ENCODE data around the gene KCTD2. TPM values are rescaled to one million over a fixed set of nuclear protein-coding genes. Genes with fewer than 3 reads are reported as not detected.

The KCTD2 gene
- total RNA-seq, 1 donor from 2014 or later = 17.1 TPM

- Histone ChIP-seq H3K36me3 (ENCODE audit: insufficient read depth, low read length) (no peaks in the 10 kb centered on the region), H2AFZ (ENCODE audit: low read depth, low read length) (peak overlapping the region; percentile 95), H3K9ac (ENCODE audit: low read length) (peak overlapping the region; percentile 76), H3K79me2 (ENCODE audit: insufficient read depth, low read length) (peaks cover 7% of the 10 kb centered on the region), H3K4me1 (ENCODE audit: insufficient read depth, low read length) (peaks cover 17% of the 10 kb centered on the region), H4K20me1 (ENCODE audit: insufficient read depth, low read length) (peaks cover 6% of the 10 kb centered on the region), H3K4me3 (ENCODE audit: insufficient read depth, low read depth, low read length) (peak overlapping the region; percentile 59), H3K27ac (ENCODE audit: low read depth, low read length) (peak overlapping the region; percentile 49), H3K9me3 (ENCODE audit: insufficient read depth, low read depth, low read length) (no peaks in the 10 kb centered on the region), H3K4me2 (ENCODE audit: low read length) (peak overlapping the region; percentile 93), H3K27me3 (ENCODE audit: insufficient read depth, low read length) (no peaks in the 10 kb centered on the region)
- no peaks in the 10 kb centered on the region for H3K27me3 Mint-ChIP-seq (ENCODE audit: low read depth, unreplicated experiment)
- H3K27ac Mint-ChIP-seq (ENCODE audit: unreplicated experiment) = no peak overlapping the region
- no peak overlapping the region for H3K4me3 Mint-ChIP-seq (ENCODE audit: unreplicated experiment)
- FAIRE-seq = no peak
- DNase-seq (ENCODE audit: low read depth) = no peak
- peaks cover 9% of the 10 kb centered on the region for H3K4me1 Mint-ChIP-seq (ENCODE audit: low read depth, unreplicated experiment)
- TF ChIP-seq EZH2 (IDR thresholded peaks at IDR 0.05; ENCODE audit: insufficient read depth, low read length) (no peak), CTCF (IDR thresholded peaks at IDR 0.05; ENCODE audit: insufficient read depth, low read depth, low read length) (no peak)
- peaks cover 2% of the 10 kb centered on the region for H3K9me3 Mint-ChIP-seq (ENCODE audit: unreplicated experiment)
- peaks cover 7% of the 10 kb centered on the region for H3K36me3 Mint-ChIP-seq (ENCODE audit: low read depth, unreplicated experiment)
Observed at GRCh38 chr17:75114552-75115314, 67.7 kb downstream of the KCTD2 start.

Other genes with a start within 250 kb of the KCTD2 start
- gene GRIN2C, start 187.3 kb upstream of the KCTD2 start, total RNA-seq = 0.50 and 1.0 TPM in 2 replicates
- gene FDXR, start 174.2 kb upstream of the KCTD2 start, total RNA-seq = 30.8 and 34.2 TPM in 2 replicates
- not detected in 2 replicates for gene FADS6, start 153.6 kb upstream of the KCTD2 start, total RNA-seq
- gene USH1G, start 124.0 kb upstream of the KCTD2 start, total RNA-seq = 0.14 TPM in 1 of 2 replicates, not detected in the other
- not detected in 2 replicates for gene OTOP2, start 123.0 kb upstream of the KCTD2 start, total RNA-seq
- gene OTOP3, start 111.3 kb upstream of the KCTD2 start, total RNA-seq = not detected in 2 replicates
- 2.5 and 2.6 TPM in 2 replicates for gene HID1, start 74.5 kb upstream of the KCTD2 start, total RNA-seq
- 59.1 and 62.9 TPM in 2 replicates for gene CDR2L, start 59.6 kb upstream of the KCTD2 start, total RNA-seq
- 23.8 and 24.4 TPM in 2 replicates for gene MRPL58, start 34.6 kb upstream of the KCTD2 start, total RNA-seq
- 238 and 239 TPM in 2 replicates for gene ATP5PD, start 256 bp upstream of the KCTD2 start, total RNA-seq
- 7.1 and 10.6 TPM in 2 replicates for gene SLC16A5, start 40.7 kb downstream of the KCTD2 start, total RNA-seq
- 11.5 and 11.9 TPM in 2 replicates for gene ARMC7, start 62.7 kb downstream of the KCTD2 start, total RNA-seq
- 23.7 and 29.5 TPM in 2 replicates for gene NT5C, start 84.5 kb downstream of the KCTD2 start, total RNA-seq
- gene JPT1, start 107.3 kb downstream of the KCTD2 start, total RNA-seq = 232 and 282 TPM in 2 replicates
- 413 and 449 TPM in 2 replicates for gene SUMO2, start 135.7 kb downstream of the KCTD2 start, total RNA-seq
- 37.3 and 44.3 TPM in 2 replicates for gene NUP85, start 158.5 kb downstream of the KCTD2 start, total RNA-seq
- 25.3 and 28.5 TPM in 2 replicates for gene GGA3, start 214.4 kb downstream of the KCTD2 start, total RNA-seq
- 50.0 and 55.0 TPM in 2 replicates for gene MRPS7, start 214.7 kb downstream of the KCTD2 start, total RNA-seq
- 3.9 and 5.0 TPM in 2 replicates for gene MIF4GD, start 224.0 kb downstream of the KCTD2 start, total RNA-seq
- gene SLC25A19, start 242.2 kb downstream of the KCTD2 start, total RNA-seq = 8.8 and 12.8 TPM in 2 replicates